HCT116 (cell line): ENCODE results near the gene LOXHD1. TPM values are rescaled to one million over a fixed set of nuclear protein-coding genes. Genes with fewer than 3 reads are reported as not detected.

Experiments used
- ATAC-seq: fragments of 200-7000 bp; cut with Tn5 transposase; 2 replicates; pipeline ENCODE4 v1.9.1; 2020; ENCODE audit warnings: mild to moderate bottlenecking, moderate library complexity
- BruUV-seq: library from RNA; stranded (reverse); fragments of 400-500 nt; replicated peaks from 2 replicates; lab custom pipeline; 2021; lab: Mats Ljungman, UMichigan
- CTCF ChIA-PET: fragments of 300-600 bp; sonication (Branson Sonifier 250); formaldehyde crosslinking; loops from one replicate; lab custom pipeline; 2021; ENCODE audit warnings: antibody characterized with exemption; lab: Charles Lee
- POLR2A ChIA-PET: fragments of 300-600, 350-600 bp; sonication (Branson Sonifier 250); formaldehyde crosslinking; loops from one replicate; lab custom pipeline; 2021; ENCODE audit warnings: antibody characterized with exemption; lab: Charles Lee
- RAD21 ChIA-PET, 2 experiments: fragments of 300-600 bp; sonication (Branson Sonifier 250); formaldehyde crosslinking; loops; one replicate each; lab custom pipeline; 2023; ENCODE audit warnings: low total read pairs in 2 of 2; ENCODE audit not compliant: uncharacterized antibody in 2 of 2, unreplicated experiment in 2 of 2, low non-redundant PET in 1 of 2; lab: Charles Lee
- DNase-seq: peaks from one replicate; pipeline ENCODE4 v3.0.0-alpha.2; 2010; ENCODE audit warnings: low read depth, low spot score
- H2AFZ ChIP-seq: fragments of 200-600 bp; shearing (Covaris generic), sonication (generic); 2 replicates; pipeline ENCODE4 v1.6.1; 2017; ENCODE audit warnings: low read depth, mixed run types, mixed read lengths, antibody characterized with exemption, low read length; ENCODE audit not compliant: poor library complexity, severe bottlenecking
- H3K27ac ChIP-seq: 2 replicates; pipeline ENCODE4 v1.5.1; 2012; ENCODE audit warnings: low read depth, low read length
- H3K27me3 ChIP-seq: fragments of 200-600 bp; sonication (generic); 2 replicates; pipeline ENCODE4 v1.6.1; 2016; ENCODE audit warnings: mixed run types, low read length, mixed read lengths; ENCODE audit not compliant: insufficient read depth
- H3K36me3 ChIP-seq, 2 experiments: fragments of 200-500 bp in 1 of 2; fragments of 200-600 bp in 1 of 2; sonication (Bioruptor generic) in 1 of 2; sonication (generic) in 1 of 2; 2 replicates each; pipeline versions ENCODE4 v1.5.1 to v1.6.1; 2014 to 2016; ENCODE audit warnings: low read length in 2 of 2, inconsistent platforms in 1 of 2, mixed read lengths in 1 of 2, mixed run types in 1 of 2; ENCODE audit not compliant: insufficient read depth in 2 of 2, control insufficient read depth in 1 of 2
- H3K4me1 ChIP-seq, 2 experiments: fragments of 200-600 bp in 1 of 2; sonication (generic) in 1 of 2; 2 replicates each; pipeline versions ENCODE4 v1.5.1 to v1.6.1; 2012 to 2017; ENCODE audit warnings: low read length in 2 of 2, inconsistent platforms in 1 of 2, mild to moderate bottlenecking in 1 of 2, mixed read lengths in 1 of 2, mixed run types in 1 of 2, moderate library complexity in 1 of 2; ENCODE audit not compliant: insufficient read depth in 2 of 2, control insufficient read depth in 1 of 2
- H3K4me2 ChIP-seq: fragments of 200-600 bp; sonication (generic); 2 replicates; pipeline ENCODE4 v1.6.1; 2017; ENCODE audit warnings: mixed run types, low read length, mixed read lengths
- H3K4me3 ChIP-seq, 2 experiments: fragments of 200-600 bp in 1 of 2; sonication (generic) in 1 of 2; replicated peaks in 1 of 2; 2 replicates each; pipeline ENCODE4 v1.5.1; 2011 to 2016; ENCODE audit warnings: low read length in 2 of 2, control low read depth in 1 of 2, low read depth in 1 of 2, mild to moderate bottlenecking in 1 of 2, mixed read lengths in 1 of 2, mixed run types in 1 of 2
- H3K79me2 ChIP-seq: fragments of 200-600 bp; sonication (generic); 2 replicates; pipeline ENCODE4 v1.6.1; 2017; ENCODE audit warnings: mild to moderate bottlenecking, mixed run types, low read length, moderate library complexity, mixed read lengths; ENCODE audit not compliant: insufficient read depth
- H3K9ac ChIP-seq: fragments of 200-600 bp; sonication (generic); 2 replicates; pipeline ENCODE4 v1.6.1; 2016; ENCODE audit warnings: low read length, mixed read lengths
- H3K9me2 ChIP-seq: fragments of 200-600 bp; sonication (generic), shearing (Covaris generic); 2 replicates; pipeline ENCODE4 v1.6.1; 2017; ENCODE audit warnings: mixed run types, mild to moderate bottlenecking, moderate library complexity; ENCODE audit not compliant: insufficient read depth
- H3K9me3 ChIP-seq, 2 experiments: fragments of 200-500 bp in 1 of 2; fragments of 200-600 bp in 1 of 2; sonication (Bioruptor generic) in 1 of 2; sonication (generic) in 1 of 2; 2 replicates each; pipeline ENCODE4 v1.6.1; 2014 to 2017; ENCODE audit warnings: low read length in 2 of 2, mixed read lengths in 2 of 2, inconsistent platforms in 1 of 2, low read depth in 1 of 2, mild to moderate bottlenecking in 1 of 2, mixed run types in 1 of 2, moderate library complexity in 1 of 2; ENCODE audit not compliant: control insufficient read depth in 1 of 2, insufficient read depth in 1 of 2
- H4K20me1 ChIP-seq: fragments of 200-600 bp; sonication (generic), shearing (Covaris generic); 2 replicates; pipeline ENCODE4 v1.6.1; 2017; ENCODE audit warnings: mixed run types, mild to moderate bottlenecking, moderate library complexity; ENCODE audit not compliant: insufficient read depth
- CBX3 ChIP-seq: IDR thresholded peaks from 2 replicates; pipeline ENCODE4 v1.6.1; 2012; ENCODE audit warnings: low read depth
- CEBPB ChIP-seq: IDR thresholded peaks from 2 replicates; pipeline ENCODE4 v1.6.1; 2012; ENCODE audit warnings: low read depth
- CTCF ChIP-seq, 3 experiments: fragments of 200-600 bp in 1 of 3; sonication (generic) in 1 of 3; IDR thresholded peaks in 2 of 3; conservative IDR thresholded peaks in 1 of 3; 2 replicates each; pipeline ENCODE4 v1.5.1; 2012 to 2017; ENCODE audit warnings: low read depth in 2 of 3, low read length in 2 of 3, antibody characterized with exemption in 1 of 3, borderline replicate concordance in 1 of 3, control low read depth in 1 of 3, mild to moderate bottlenecking in 1 of 3, mixed read lengths in 1 of 3, mixed run types in 1 of 3, moderate library complexity in 1 of 3; ENCODE audit not compliant: insufficient read depth in 1 of 3
- EGR1 ChIP-seq: IDR thresholded peaks from 2 replicates; pipeline ENCODE4 v1.6.1; 2012; ENCODE audit warnings: low read depth
- EZH2 ChIP-seq: fragments of 200-600 bp; sonication (generic); IDR thresholded peaks from 2 replicates; pipeline ENCODE4 v1.6.1; 2017; ENCODE audit warnings: antibody characterized with exemption, mixed run types
- EZH2phosphoT487 ChIP-seq: fragments of 200-600 bp; IDR thresholded peaks from 2 replicates; pipeline ENCODE4 v1.6.1; 2018; ENCODE audit warnings: antibody characterized with exemption, borderline replicate concordance
- FOSL1 ChIP-seq: IDR thresholded peaks from 2 replicates; pipeline ENCODE4 v1.6.1; 2012; ENCODE audit warnings: low read depth
- POLR2A ChIP-seq: IDR thresholded peaks from 2 replicates; pipeline ENCODE4 v1.7.0; 2011; ENCODE audit warnings: borderline replicate concordance; ENCODE audit not compliant: insufficient read depth, insufficient read length; ENCODE audit errors: extremely low read depth
- RAD21 ChIP-seq: IDR thresholded peaks from 2 replicates; pipeline ENCODE4 v1.6.1; 2012; ENCODE audit warnings: low read depth, mild to moderate bottlenecking
- SP1 ChIP-seq: IDR thresholded peaks from 2 replicates; pipeline ENCODE4 v1.6.1; 2012; ENCODE audit warnings: low read depth
- SRF ChIP-seq: IDR thresholded peaks from 2 replicates; pipeline ENCODE4 v1.6.1; 2012; ENCODE audit warnings: low read depth
- intact Hi-C: fragments of 100-400 bp; cut with micrococcal nuclease; formaldehyde crosslinking; loops from 2 replicates; pipeline ENCODE4 v1.10.0; 2022
- total RNA-seq: library from RNA; stranded (reverse); gene quantifications from one replicate; pipeline ENCODE4 v1.2.1, GENCODE V29; 2021; ENCODE audit not compliant: unreplicated experiment
- TF ChIP-seq, protein P1 (sequence below): IDR thresholded peaks from 2 replicates; pipeline ENCODE4 v1.6.1; 2012
- TF ChIP-seq, protein P2 (sequence below): IDR thresholded peaks from 2 replicates; pipeline ENCODE4 v1.6.1; 2011; ENCODE audit warnings: mild to moderate bottlenecking, low read length, moderate library complexity; ENCODE audit not compliant: insufficient replicate concordance; ENCODE audit errors: extremely low read depth

The LOXHD1 gene
- total RNA-seq, 1 experiment from 2014 or later = not detected

DNA sequence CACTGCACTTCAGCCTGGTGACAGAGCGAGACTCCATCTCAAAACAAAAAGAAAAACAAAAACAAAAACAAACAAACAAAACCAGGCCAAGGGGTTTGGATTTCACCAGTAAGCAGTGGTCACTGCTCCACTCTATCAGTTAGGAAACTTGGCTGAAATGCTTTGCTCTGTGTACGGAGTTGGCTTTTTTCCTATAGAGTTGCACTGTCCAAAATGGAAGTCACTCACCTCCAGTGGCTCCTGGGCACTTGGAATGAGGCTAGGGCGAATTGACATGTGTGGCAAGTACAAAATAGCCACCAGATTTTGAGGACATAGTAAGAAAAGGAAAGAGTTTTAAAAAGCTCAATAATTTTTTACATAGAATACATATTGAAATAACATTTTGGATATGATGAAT, 228.7 kb downstream of the LOXHD1 start:
- H2AFZ ChIP-seq = no peak overlapping the region
- H3K9me2 ChIP-seq = no peaks in the 10 kb centered on the region
- CTCF ChIA-PET = no interaction called here
- no peaks in the 10 kb centered on the region for H3K36me3 ChIP-seq
- RAD21 ChIA-PET = no interaction called here
- peaks cover 10 to 11% of the 10 kb centered on the region in 2 experiments for H3K4me1 ChIP-seq
- BruUV-seq = no TSS peak
- no peak overlapping the region for H3K4me2 ChIP-seq
- TF ChIP-seq CEBPB (no peak), FOSL1 (no peak), RAD21 (no peak), CBX3 (no peak), SP1 (no peak), EZH2 (no peak), EZH2phosphoT487 (no peak), CTCF (IDR thresholded peaks at IDR 0.05 in 2 of 3, conservative IDR thresholded peaks at IDR 0.05 in 1 of 3; ENCODE audit: borderline replicate concordance in 1 of 3, insufficient read depth in 1 of 3, low read depth in 2 of 3, low read length in 2 of 3) (no peak), EGR1 (no peak), POLR2A (no peak), SRF (no peak)
- TF ChIP-seq, protein P1, sequence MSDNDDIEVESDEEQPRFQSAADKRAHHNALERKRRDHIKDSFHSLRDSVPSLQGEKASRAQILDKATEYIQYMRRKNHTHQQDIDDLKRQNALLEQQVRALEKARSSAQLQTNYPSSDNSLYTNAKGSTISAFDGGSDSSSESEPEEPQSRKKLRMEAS = no peak
- TF ChIP-seq, protein P2, sequence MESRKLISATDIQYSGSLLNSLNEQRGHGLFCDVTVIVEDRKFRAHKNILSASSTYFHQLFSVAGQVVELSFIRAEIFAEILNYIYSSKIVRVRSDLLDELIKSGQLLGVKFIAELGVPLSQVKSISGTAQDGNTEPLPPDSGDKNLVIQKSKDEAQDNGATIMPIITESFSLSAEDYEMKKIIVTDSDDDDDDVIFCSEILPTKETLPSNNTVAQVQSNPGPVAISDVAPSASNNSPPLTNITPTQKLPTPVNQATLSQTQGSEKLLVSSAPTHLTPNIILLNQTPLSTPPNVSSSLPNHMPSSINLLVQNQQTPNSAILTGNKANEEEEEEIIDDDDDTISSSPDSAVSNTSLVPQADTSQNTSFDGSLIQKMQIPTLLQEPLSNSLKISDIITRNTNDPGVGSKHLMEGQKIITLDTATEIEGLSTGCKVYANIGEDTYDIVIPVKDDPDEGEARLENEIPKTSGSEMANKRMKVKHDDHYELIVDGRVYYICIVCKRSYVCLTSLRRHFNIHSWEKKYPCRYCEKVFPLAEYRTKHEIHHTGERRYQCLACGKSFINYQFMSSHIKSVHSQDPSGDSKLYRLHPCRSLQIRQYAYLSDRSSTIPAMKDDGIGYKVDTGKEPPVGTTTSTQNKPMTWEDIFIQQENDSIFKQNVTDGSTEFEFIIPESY = no peak
- TF ChIP-seq, all 23 proteins: peak for 0
- intact Hi-C loops = no loop called here
- H3K9ac ChIP-seq = no peak overlapping the region
- H3K79me2 ChIP-seq = no peaks in the 10 kb centered on the region
- POLR2A ChIA-PET = no interaction called here
- DNase-seq (no peak), ATAC-seq (no peak)
- H3K4me3 ChIP-seq = no peak overlapping the region
- H3K9me3 ChIP-seq = no peaks in the 10 kb centered on the region
- H3K27ac ChIP-seq = no peak overlapping the region
- no peaks in the 10 kb centered on the region for H4K20me1 ChIP-seq
- H3K27me3 ChIP-seq = no peaks in the 10 kb centered on the region
